HEK293 (cell line): Measurements from ENCODE around the gene FOXO3.

Source experiments
- CTCF ChIA-PET: fragments of 350-600 bp; formaldehyde crosslinking; extraction: SDS; loops from one replicate; lab custom pipeline; 2021; ENCODE audit warnings: antibody characterized with exemption; lab: Yijun Ruan, JAX
- POLR2A ChIA-PET: fragments of 300-600 bp; formaldehyde crosslinking; extraction: SDS; loops from one replicate; lab custom pipeline; 2020; ENCODE audit warnings: antibody characterized with exemption, inconsistent platforms; lab: Yijun Ruan, JAX
- H3K27ac ChIP-seq: fragments of 200-500 bp; sonication (Bioruptor generic); 2 replicates; pipeline ENCODE4 v1.5.1; 2014; ENCODE audit warnings: low read depth, low read length, control low read depth, inconsistent platforms; ENCODE audit errors: extremely low read depth
- H3K36me3 ChIP-seq, 2 experiments: fragments of 200-500 bp in 1 of 2; sonication (Bioruptor generic) in 1 of 2; 1 replicate in 1 of 2; 2 replicates in 1 of 2; pipeline ENCODE4 v1.5.1; 2014 to 2017; ENCODE audit warnings: inconsistent platforms in 2 of 2, low read length in 2 of 2; ENCODE audit not compliant: control insufficient read depth in 2 of 2, insufficient read depth in 1 of 2
- H3K4me1 ChIP-seq: fragments of 200-500 bp; sonication (Bioruptor generic); 2 replicates; pipeline ENCODE4 v1.5.1; 2014; ENCODE audit warnings: mild to moderate bottlenecking, low read length, inconsistent platforms; ENCODE audit not compliant: control insufficient read depth, insufficient read depth
- H3K4me3 ChIP-seq: 2 replicates; pipeline ENCODE4 v1.5.1; 2011; ENCODE audit warnings: low read depth, mild to moderate bottlenecking, control low read depth, low read length, moderate library complexity
- H3K9me3 ChIP-seq: fragments of 200-500 bp; sonication (Bioruptor generic); 2 replicates; pipeline ENCODE4 v1.5.1; 2014; ENCODE audit warnings: low read depth, low read length, inconsistent platforms; ENCODE audit not compliant: control insufficient read depth, insufficient read depth
- BCL11A ChIP-seq: fragments of 450-650 bp; formaldehyde crosslinking; IDR thresholded peaks from 2 replicates; pipeline ENCODE4 v1.5.1; 2016; ENCODE audit warnings: low read depth, missing biosample characterization, missing genetic modification characterization
- ZBTB1 ChIP-seq: fragments of 450-650 bp; formaldehyde crosslinking; IDR thresholded peaks from 2 replicates; pipeline ENCODE4 v1.5.1; 2016; ENCODE audit warnings: missing biosample characterization, missing genetic modification characterization
- ZBTB17 ChIP-seq: fragments of 450-650 bp; formaldehyde crosslinking; IDR thresholded peaks from 2 replicates; pipeline ENCODE4 v1.5.1; 2016; ENCODE audit warnings: missing biosample characterization, missing genetic modification characterization
- ZBTB6 ChIP-seq: fragments of 450-650 bp; formaldehyde crosslinking; IDR thresholded peaks from 2 replicates; pipeline ENCODE4 v1.5.1; 2017; ENCODE audit warnings: missing biosample characterization, missing genetic modification characterization
- ZFHX2 ChIP-seq: fragments of 450-650 bp; formaldehyde crosslinking; conservative IDR thresholded peaks from 2 replicates; pipeline ENCODE4 v1.5.1; 2016; ENCODE audit warnings: missing biosample characterization, missing genetic modification characterization
- ZFP3 ChIP-seq: fragments of 450-650 bp; formaldehyde crosslinking; IDR thresholded peaks from 2 replicates; pipeline ENCODE4 v1.5.1; 2016; ENCODE audit warnings: low read depth, missing biosample characterization, missing genetic modification characterization
- ZFP37 ChIP-seq: fragments of 450-650 bp; formaldehyde crosslinking; IDR thresholded peaks from 2 replicates; pipeline ENCODE4 v1.5.1; 2016; ENCODE audit warnings: missing biosample characterization, missing genetic modification characterization
- ZIC2 ChIP-seq: fragments of 450-650 bp; formaldehyde crosslinking; IDR thresholded peaks from 2 replicates; pipeline ENCODE4 v1.5.1; 2016; ENCODE audit warnings: missing biosample characterization, missing genetic modification characterization
- ZNF140 ChIP-seq: fragments of 450-650 bp; formaldehyde crosslinking; IDR thresholded peaks from 2 replicates; pipeline ENCODE4 v1.5.1; 2016; ENCODE audit warnings: missing biosample characterization, missing genetic modification characterization
- ZNF155 ChIP-seq: fragments of 450-650 bp; formaldehyde crosslinking; IDR thresholded peaks from 2 replicates; pipeline ENCODE4 v1.5.1; 2016; ENCODE audit warnings: missing biosample characterization, missing genetic modification characterization
- ZNF16 ChIP-seq: fragments of 450-650 bp; formaldehyde crosslinking; IDR thresholded peaks from 2 replicates; pipeline ENCODE4 v1.5.1; 2016; ENCODE audit warnings: low read depth, missing biosample characterization, missing genetic modification characterization
- ZNF2 ChIP-seq: fragments of 450-650 bp; formaldehyde crosslinking; IDR thresholded peaks from 2 replicates; pipeline ENCODE4 v1.5.1; 2016; ENCODE audit warnings: missing biosample characterization, missing genetic modification characterization
- ZNF248 ChIP-seq: fragments of 450-650 bp; formaldehyde crosslinking; IDR thresholded peaks from 2 replicates; pipeline ENCODE4 v1.5.1; 2017; ENCODE audit warnings: missing biosample characterization, missing genetic modification characterization
- ZNF335 ChIP-seq: fragments of 450-650 bp; formaldehyde crosslinking; conservative IDR thresholded peaks from 2 replicates; pipeline ENCODE4 v1.5.1; 2016; ENCODE audit warnings: missing biosample characterization, missing genetic modification characterization
- ZNF37A ChIP-seq: fragments of 450-650 bp; IDR thresholded peaks from 2 replicates; pipeline ENCODE4 v1.5.1; 2018; ENCODE audit warnings: missing biosample characterization, missing genetic modification characterization
- ZNF398 ChIP-seq: fragments of 450-650 bp; formaldehyde crosslinking; IDR thresholded peaks from 2 replicates; pipeline ENCODE4 v1.5.1; 2017; ENCODE audit warnings: missing biosample characterization, missing genetic modification characterization
- ZNF426 ChIP-seq: fragments of 450-650 bp; formaldehyde crosslinking; IDR thresholded peaks from 2 replicates; pipeline ENCODE4 v1.5.1; 2017; ENCODE audit warnings: missing biosample characterization, missing genetic modification characterization, mild to moderate bottlenecking, inconsistent platforms, moderate library complexity
- ZNF585B ChIP-seq: fragments of 450-650 bp; formaldehyde crosslinking; IDR thresholded peaks from 2 replicates; pipeline ENCODE4 v1.5.1; 2016; ENCODE audit warnings: missing biosample characterization, missing genetic modification characterization
- ZNF600 ChIP-seq: fragments of 450-650 bp; formaldehyde crosslinking; IDR thresholded peaks from 2 replicates; pipeline ENCODE4 v1.5.1; 2016; ENCODE audit warnings: missing biosample characterization, missing genetic modification characterization
- ZNF664 ChIP-seq: fragments of 450-650 bp; formaldehyde crosslinking; IDR thresholded peaks from 2 replicates; pipeline ENCODE4 v1.5.1; 2016; ENCODE audit warnings: missing biosample characterization, missing genetic modification characterization
- ZNF747 ChIP-seq: fragments of 450-650 bp; formaldehyde crosslinking; IDR thresholded peaks from 2 replicates; pipeline ENCODE4 v1.5.1; 2016; ENCODE audit warnings: missing biosample characterization, missing genetic modification characterization
- ZNF76 ChIP-seq: fragments of 450-650 bp; formaldehyde crosslinking; IDR thresholded peaks from 2 replicates; pipeline ENCODE4; 2016; ENCODE audit warnings: low read depth, missing biosample characterization, missing genetic modification characterization, borderline replicate concordance
- ZNF791 ChIP-seq: fragments of 450-650 bp; formaldehyde crosslinking; IDR thresholded peaks from 2 replicates; pipeline ENCODE4 v1.5.1; 2016; ENCODE audit warnings: missing biosample characterization, missing genetic modification characterization
- ZNF792 ChIP-seq: fragments of 450-650 bp; formaldehyde crosslinking; IDR thresholded peaks from 2 replicates; pipeline ENCODE4 v1.5.1; 2016; ENCODE audit warnings: missing biosample characterization, missing genetic modification characterization
- ZXDB ChIP-seq: fragments of 450-650 bp; formaldehyde crosslinking; IDR thresholded peaks from 2 replicates; pipeline ENCODE4 v1.5.1; 2016; ENCODE audit warnings: missing biosample characterization, missing genetic modification characterization

Gene FOXO3

GRCh38 chr6:108619431-108620197 is 58.9 kb downstream of the FOXO3 start:
- H3K4me1 ChIP-seq = peaks cover 38% of the 10 kb centered on the region
- TF ChIP-seq BCL11A (tag by site-specific recombination) (no peak), ZNF37A (tag by site-specific recombination) (no peak), ZNF155 (tag by site-specific recombination) (no peak), ZFHX2 (tag by site-specific recombination) (no peak), ZNF791 (tag by site-specific recombination) (no peak), ZXDB (tag by site-specific recombination) (no peak), ZNF2 (tag by site-specific recombination) (no peak), ZNF426 (no peak), ZNF747 (no peak), ZBTB17 (tag by site-specific recombination) (no peak), ZNF248 (tag by site-specific recombination) (no peak), ZBTB6 (tag by site-specific recombination) (no peak), ZFP3 (tag by site-specific recombination) (no peak)
- no peak overlapping the region for H3K4me3 ChIP-seq
- ChIA-PET CTCF (interaction anchor here (0.6 kb wide), 2 partner anchors 54 to 418 kb away, joined by 3 to 6 read pairs; no protein-coding TSS in a partner anchor), POLR2A (no interaction called here)
- no peak overlapping the region for H3K27ac ChIP-seq
- no peaks in the 10 kb centered on the region for H3K9me3 ChIP-seq
- H3K36me3 ChIP-seq = no peaks in the 10 kb centered on the region

- no peak overlapping the region for H3K4me3 ChIP-seq
- TF ChIP-seq ZNF335 = peak; percentile 50; the same call in 1 of the 2 replicates
- no peak for TF ChIP-seq ZNF76 (tag by site-specific recombination)
- TF ChIP-seq ZNF664 (tag by site-specific recombination) = no peak
- TF ChIP-seq ZFP37 (tag by site-specific recombination) = no peak
- peak; percentile 47 for TF ChIP-seq ZNF600
- TF ChIP-seq ZIC2 (tag by site-specific recombination) = peak; percentile 47; the same call in 1 of the 2 replicates
- no peak for TF ChIP-seq ZNF140 (tag by site-specific recombination)
- no peak for TF ChIP-seq ZNF585B (tag by site-specific recombination)
- no peak for TF ChIP-seq ZBTB17 (tag by site-specific recombination)
- no peak for TF ChIP-seq ZNF792 (tag by site-specific recombination)
- no peak for TF ChIP-seq ZNF398 (tag by site-specific recombination)
- no peak for TF ChIP-seq ZBTB6 (tag by site-specific recombination)
- no peak for TF ChIP-seq ZBTB1 (tag by site-specific recombination)
- no peak for TF ChIP-seq ZNF16
- no peak for TF ChIP-seq ZNF791 (tag by site-specific recombination)
- H3K4me1 ChIP-seq = peaks cover 35% of the 10 kb centered on the region
- H3K9me3 ChIP-seq = no peaks in the 10 kb centered on the region
- H3K36me3 ChIP-seq = no peaks in the 10 kb centered on the region
- CTCF ChIA-PET = interaction anchor here (0.7 to 1.0 kb wide), 2 partner anchors 27 to 547 kb away, joined by 4 to 6 read pairs; partner anchors contain the start of gene OSTM1
- POLR2A ChIA-PET = interaction anchor here (0.6 kb wide), 1 partner anchor 14 kb away, joined by 8 read pairs; no protein-coding TSS in a partner anchor
- no peak overlapping the region for H3K27ac ChIP-seq
Observed at GRCh38 chr6:108621117-108621516, 60.4 kb downstream of the FOXO3 start.
